ENCODE data around the gene RUNX1. TPM values are rescaled to one million over a fixed set of nuclear protein-coding genes. Genes with fewer than 3 reads are reported as not detected.

Gene RUNX1
- total and polyA plus RNA-seq, 7 donors, result 8.7 to 230 (median 30.1) TPM

DNA sequence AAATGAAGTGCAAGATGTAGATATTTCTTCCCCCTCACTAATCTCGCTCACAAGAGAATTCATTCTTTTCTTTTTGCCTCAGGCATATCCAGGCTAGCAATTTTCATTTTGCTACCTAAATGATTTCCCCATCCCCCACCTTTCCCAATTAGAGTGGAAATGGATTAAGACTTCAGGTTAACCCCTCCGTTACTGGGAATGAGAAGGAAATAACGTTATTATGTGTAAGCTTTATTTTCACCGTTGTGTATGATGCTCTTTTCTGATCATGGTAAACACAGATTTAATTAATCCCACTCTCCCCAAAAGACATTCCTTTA lies 143.9 kb downstream of the RUNX1 start:
- WGBS, 3 donors, result 82 to 86% (median 84%) methylated on average over 4 of the region's 4 CpGs
- Histone ChIP-seq H3K36me3 (ENCODE audit: insufficient read depth in 1 of 2, low read depth in 1 of 2) (no peaks in the 10 kb centered on the region), H3K27me3 (ENCODE audit: insufficient read depth in 3 of 3, low read length in 2 of 3) (peaks cover 0 to 5% (median 0%) of the 10 kb centered on the region in 3 donors)

DNA sequence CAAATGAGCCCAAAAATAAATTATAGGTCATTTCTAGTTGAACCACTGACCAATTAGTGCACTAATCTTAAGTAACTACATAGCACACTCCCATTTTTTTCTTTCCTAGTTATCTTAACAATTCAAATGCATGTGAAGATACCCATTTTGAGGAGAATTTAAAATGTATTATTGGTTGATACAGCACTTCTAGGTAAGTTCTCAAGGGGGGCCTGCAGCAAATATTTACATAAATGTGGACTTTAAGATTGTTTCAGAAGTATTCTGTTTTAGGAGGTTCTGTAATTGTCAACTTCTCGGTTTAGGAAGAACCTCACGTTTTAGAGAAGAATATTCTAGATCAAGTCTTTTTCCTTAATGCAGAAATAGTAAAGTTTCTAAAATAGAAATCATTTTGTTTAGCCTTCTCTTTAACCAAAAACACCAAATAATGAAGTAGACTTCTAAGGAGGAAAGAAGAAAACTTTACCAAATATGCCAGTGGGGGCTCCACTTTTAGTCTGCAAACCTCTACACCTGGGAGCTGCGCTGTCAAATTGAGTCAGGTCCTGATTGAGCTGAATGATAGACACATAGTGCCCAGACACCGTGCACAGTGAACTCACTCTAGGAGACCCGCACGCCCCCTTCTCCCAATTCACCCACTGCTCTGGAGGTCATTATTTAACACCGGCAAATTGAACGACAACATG lies 144.4 kb downstream of the RUNX1 start:
- H3K27ac ChIP-seq, result no peak overlapping the region
- H3K36me3 ChIP-seq (ENCODE audit: insufficient read depth in 1 of 2, low read depth in 1 of 2), result no peaks in the 10 kb centered on the region
- H3K27me3 ChIP-seq (ENCODE audit: insufficient read depth in 3 of 3, low read length in 2 of 3), result peaks cover 0 to 5% (median 0%) of the 10 kb centered on the region in 3 donors
- H3K9me3 ChIP-seq, result no peaks in the 10 kb centered on the region
- intact Hi-C loops (cut with DNase I), result no loop called here
- no peak overlapping the region for H3K4me3 ChIP-seq
- DNase-seq (no peak), ATAC-seq (no peak)
- TF ChIP-seq, protein P1, sequence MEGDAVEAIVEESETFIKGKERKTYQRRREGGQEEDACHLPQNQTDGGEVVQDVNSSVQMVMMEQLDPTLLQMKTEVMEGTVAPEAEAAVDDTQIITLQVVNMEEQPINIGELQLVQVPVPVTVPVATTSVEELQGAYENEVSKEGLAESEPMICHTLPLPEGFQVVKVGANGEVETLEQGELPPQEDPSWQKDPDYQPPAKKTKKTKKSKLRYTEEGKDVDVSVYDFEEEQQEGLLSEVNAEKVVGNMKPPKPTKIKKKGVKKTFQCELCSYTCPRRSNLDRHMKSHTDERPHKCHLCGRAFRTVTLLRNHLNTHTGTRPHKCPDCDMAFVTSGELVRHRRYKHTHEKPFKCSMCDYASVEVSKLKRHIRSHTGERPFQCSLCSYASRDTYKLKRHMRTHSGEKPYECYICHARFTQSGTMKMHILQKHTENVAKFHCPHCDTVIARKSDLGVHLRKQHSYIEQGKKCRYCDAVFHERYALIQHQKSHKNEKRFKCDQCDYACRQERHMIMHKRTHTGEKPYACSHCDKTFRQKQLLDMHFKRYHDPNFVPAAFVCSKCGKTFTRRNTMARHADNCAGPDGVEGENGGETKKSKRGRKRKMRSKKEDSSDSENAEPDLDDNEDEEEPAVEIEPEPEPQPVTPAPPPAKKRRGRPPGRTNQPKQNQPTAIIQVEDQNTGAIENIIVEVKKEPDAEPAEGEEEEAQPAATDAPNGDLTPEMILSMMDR (IDR thresholded peaks at IDR 0.05), result no peak
- H3K4me1 ChIP-seq, result no peaks in the 10 kb centered on the region
- WGBS, 3 donors, result 80 to 83% (median 82%) methylated on average over 8 of the region's 8 CpGs

More for the DNA sequence above, 143.9 kb downstream of the RUNX1 start:
- no peak overlapping the region for H3K27ac ChIP-seq
- TF ChIP-seq, protein P1 (IDR thresholded peaks at IDR 0.05), result no peak
- intact Hi-C loops (cut with DNase I), result no loop called here
- no peak overlapping the region for H3K4me3 ChIP-seq
- no peak for ATAC-seq
- H3K9me3 ChIP-seq, result no peaks in the 10 kb centered on the region
- no peak for DNase-seq
- no peaks in the 10 kb centered on the region for H3K4me1 ChIP-seq

DNA sequence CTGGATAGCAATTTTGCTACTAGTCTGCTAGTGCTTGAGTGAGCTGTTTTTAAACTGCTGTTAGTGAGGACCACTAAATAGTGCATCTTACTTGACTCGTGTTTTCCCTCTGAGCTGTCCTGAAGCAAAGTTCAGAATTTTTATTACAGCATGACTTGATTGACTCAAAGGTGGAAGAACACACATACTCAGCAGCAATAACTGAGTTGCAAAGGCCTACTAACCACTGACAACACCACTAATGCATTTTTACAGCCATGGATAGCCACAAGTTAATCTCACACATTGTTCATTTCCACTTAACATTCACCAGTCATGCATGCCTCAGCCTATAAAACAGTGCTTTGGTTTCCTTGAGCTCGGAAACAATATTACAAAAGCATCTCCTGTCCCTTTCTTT lies 148.7 kb downstream of the RUNX1 start:
- intact Hi-C loops (cut with DNase I), result no loop called here
- ATAC-seq, result no peak
- no peak for DNase-seq
- H3K27ac ChIP-seq, result no peak overlapping the region
- no peaks in the 10 kb centered on the region for H3K36me3 ChIP-seq (ENCODE audit: insufficient read depth in 1 of 2, low read depth in 1 of 2)
- TF ChIP-seq, protein P1 (IDR thresholded peaks at IDR 0.05), result no peak
- peaks cover 10% of the 10 kb centered on the region for H3K9me3 ChIP-seq
- no peaks in the 10 kb centered on the region for H3K4me1 ChIP-seq
- no peak overlapping the region for H3K4me3 ChIP-seq
- 75 to 78% (median 77%) methylated on average over 2 of the region's 2 CpGs for WGBS, 3 donors
- peaks cover 0 to 18% (median 3%) of the 10 kb centered on the region in 3 donors for H3K27me3 ChIP-seq (ENCODE audit: insufficient read depth in 3 of 3, low read length in 2 of 3)

- WGBS, 3 donors, result 58 to 100% (median 97%) methylated on average over 1 of the region's 1 CpG
- ATAC-seq (no peak), DNase-seq (no peak)
- no peak overlapping the region for H3K4me3 ChIP-seq
- TF ChIP-seq, protein P1 (IDR thresholded peaks at IDR 0.05), result no peak
- H3K36me3 ChIP-seq (ENCODE audit: insufficient read depth in 1 of 2, low read depth in 1 of 2), result no peaks in the 10 kb centered on the region
- H3K4me1 ChIP-seq, result no peaks in the 10 kb centered on the region
- peaks cover 10% of the 10 kb centered on the region for H3K9me3 ChIP-seq
- intact Hi-C loops (cut with DNase I), result loop anchor here in 1 of 2 donors (10.0 kb wide), 2 partner anchors 305 to 355 kb away; no protein-coding TSS in a partner anchor
- no peak overlapping the region for H3K27ac ChIP-seq
- H3K27me3 ChIP-seq (ENCODE audit: insufficient read depth in 3 of 3, low read length in 2 of 3), result peaks cover 0 to 21% (median 3%) of the 10 kb centered on the region in 3 donors
Measured at GRCh38 chr21:34899760-34900159, 149.3 kb downstream of the RUNX1 start.

Data from psoas muscle (tissue), 8 donors.